C4-2B (cell line): ENCODE results near the gene MIS18A.

ENCODE experiments used
- ZFX ChIP-seq: fragments of 450-650 bp; IDR thresholded peaks from 2 replicates; pipeline ENCODE4 v1.6.1; 2017
- TF ChIP-seq, protein P1 (sequence below): fragments of 450-650 bp; conservative IDR thresholded peaks from 2 replicates; pipeline ENCODE4 v1.5.1; 2017; ENCODE audit warnings: mild to moderate bottlenecking

DNA sequence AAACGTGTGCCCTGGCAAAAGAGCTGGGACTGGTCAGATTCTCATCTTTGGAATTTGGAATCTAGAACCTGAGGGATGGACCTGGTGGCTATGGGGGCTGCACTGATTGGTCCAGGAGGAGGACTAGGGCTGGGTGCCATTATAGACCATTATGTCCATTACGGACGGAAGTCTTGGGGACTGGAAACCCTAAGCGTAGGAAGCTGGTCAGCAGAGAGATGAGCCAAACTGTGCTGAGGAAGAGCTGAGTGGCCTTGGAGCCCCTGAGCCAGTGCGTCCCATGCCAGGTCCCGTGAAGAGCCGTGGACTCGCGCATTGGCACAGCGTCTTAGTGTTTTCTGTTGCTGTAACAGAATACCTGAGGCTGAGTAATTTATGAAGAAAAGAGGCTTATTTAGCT is 29.8 kb upstream of the MIS18A start:
- TF ChIP-seq, protein P1, sequence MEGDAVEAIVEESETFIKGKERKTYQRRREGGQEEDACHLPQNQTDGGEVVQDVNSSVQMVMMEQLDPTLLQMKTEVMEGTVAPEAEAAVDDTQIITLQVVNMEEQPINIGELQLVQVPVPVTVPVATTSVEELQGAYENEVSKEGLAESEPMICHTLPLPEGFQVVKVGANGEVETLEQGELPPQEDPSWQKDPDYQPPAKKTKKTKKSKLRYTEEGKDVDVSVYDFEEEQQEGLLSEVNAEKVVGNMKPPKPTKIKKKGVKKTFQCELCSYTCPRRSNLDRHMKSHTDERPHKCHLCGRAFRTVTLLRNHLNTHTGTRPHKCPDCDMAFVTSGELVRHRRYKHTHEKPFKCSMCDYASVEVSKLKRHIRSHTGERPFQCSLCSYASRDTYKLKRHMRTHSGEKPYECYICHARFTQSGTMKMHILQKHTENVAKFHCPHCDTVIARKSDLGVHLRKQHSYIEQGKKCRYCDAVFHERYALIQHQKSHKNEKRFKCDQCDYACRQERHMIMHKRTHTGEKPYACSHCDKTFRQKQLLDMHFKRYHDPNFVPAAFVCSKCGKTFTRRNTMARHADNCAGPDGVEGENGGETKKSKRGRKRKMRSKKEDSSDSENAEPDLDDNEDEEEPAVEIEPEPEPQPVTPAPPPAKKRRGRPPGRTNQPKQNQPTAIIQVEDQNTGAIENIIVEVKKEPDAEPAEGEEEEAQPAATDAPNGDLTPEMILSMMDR: no peak
- no peak for TF ChIP-seq ZFX
